ENCODE measurements around the gene TINAGL1. TPM values are rescaled to one million over a fixed set of nuclear protein-coding genes. Genes with fewer than 3 reads are reported as not detected.

Gene TINAGL1
- total and polyA plus RNA-seq, 7 donors, result 21.0 to 238 (median 87.9) TPM

GRCh38 chr1:31548907-31549808, 27.2 kb upstream of the TINAGL1 start:
- 2 to 3% methylated on average over 24 of the region's 24 CpGs for WGBS, 2 donors
- H3K27ac ChIP-seq, result no peak overlapping the region
- TF ChIP-seq POLR2A (IDR thresholded peaks at IDR 0.05), result no peak
- TF ChIP-seq, protein P1, sequence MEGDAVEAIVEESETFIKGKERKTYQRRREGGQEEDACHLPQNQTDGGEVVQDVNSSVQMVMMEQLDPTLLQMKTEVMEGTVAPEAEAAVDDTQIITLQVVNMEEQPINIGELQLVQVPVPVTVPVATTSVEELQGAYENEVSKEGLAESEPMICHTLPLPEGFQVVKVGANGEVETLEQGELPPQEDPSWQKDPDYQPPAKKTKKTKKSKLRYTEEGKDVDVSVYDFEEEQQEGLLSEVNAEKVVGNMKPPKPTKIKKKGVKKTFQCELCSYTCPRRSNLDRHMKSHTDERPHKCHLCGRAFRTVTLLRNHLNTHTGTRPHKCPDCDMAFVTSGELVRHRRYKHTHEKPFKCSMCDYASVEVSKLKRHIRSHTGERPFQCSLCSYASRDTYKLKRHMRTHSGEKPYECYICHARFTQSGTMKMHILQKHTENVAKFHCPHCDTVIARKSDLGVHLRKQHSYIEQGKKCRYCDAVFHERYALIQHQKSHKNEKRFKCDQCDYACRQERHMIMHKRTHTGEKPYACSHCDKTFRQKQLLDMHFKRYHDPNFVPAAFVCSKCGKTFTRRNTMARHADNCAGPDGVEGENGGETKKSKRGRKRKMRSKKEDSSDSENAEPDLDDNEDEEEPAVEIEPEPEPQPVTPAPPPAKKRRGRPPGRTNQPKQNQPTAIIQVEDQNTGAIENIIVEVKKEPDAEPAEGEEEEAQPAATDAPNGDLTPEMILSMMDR (IDR thresholded peaks at IDR 0.05), result peak; percentile 53 to 94 (median 90)

DNA sequence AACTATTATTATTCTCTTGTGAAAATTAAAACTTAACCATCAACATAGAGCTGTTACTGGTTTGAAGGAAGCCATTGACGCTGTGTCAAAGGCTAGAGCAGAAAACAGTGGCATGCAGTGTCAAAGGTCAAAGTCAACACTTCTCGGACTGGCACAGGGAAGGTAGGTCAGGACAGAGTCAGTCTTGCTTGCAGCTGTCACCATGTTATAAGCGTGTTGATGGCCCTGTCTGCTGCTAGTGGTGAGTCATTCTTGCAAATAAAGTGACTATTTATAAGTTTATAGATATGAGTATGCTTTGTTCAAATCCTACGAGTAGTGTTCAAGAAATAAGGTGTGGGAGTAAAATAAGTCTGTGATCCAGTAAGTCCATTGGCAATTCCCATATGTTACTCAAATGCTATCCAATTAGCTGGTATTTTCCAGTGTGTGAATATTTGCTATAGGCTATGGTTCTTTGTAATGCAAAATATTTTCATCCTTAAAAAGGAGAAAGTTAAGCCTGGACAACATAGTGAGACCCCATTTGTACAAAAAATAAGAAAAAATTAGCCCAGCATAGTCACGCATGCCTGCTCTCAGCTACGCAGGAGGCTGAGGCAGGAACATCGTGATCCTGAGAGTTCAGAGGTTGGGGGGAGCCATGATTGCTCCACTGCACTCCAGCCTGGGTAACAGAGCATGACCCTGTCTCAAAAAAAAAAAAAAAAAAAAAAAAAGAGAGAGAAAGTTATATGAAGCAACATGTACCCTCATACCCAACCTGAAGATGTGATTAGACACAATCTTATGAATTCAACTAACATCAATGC, 26.3 kb upstream of the TINAGL1 start:
- no peak overlapping the region for H3K27ac ChIP-seq
- no peak for DNase-seq
- peaks cover 0 to 3% (median 0%) of the 10 kb centered on the region in 3 donors for H3K27me3 ChIP-seq
- no peak for TF ChIP-seq POLR2AphosphoS5 (IDR thresholded peaks at IDR 0.05)
- H3K36me3 ChIP-seq, result no peaks in the 10 kb centered on the region
- H3K4me3 ChIP-seq, result no peak overlapping the region
- intact Hi-C loops (cut with DNase I), result loop anchor here (1.0 kb wide), 1 partner anchor 156 kb away; no protein-coding TSS in a partner anchor
- no peaks in the 10 kb centered on the region for H3K9me3 ChIP-seq
- whole genome bisulfite sequencing, 2 donors, result 45 to 59% methylated on average over 7 of the region's 7 CpGs
- H3K4me1 ChIP-seq, result peaks cover 0 to 16% (median 16%) of the 10 kb centered on the region in 4 donors

More at GRCh38 chr1:31548907-31549808, 27.2 kb upstream of the TINAGL1 start:
- Histone ChIP-seq H3K4me3 (peak overlapping the region in 2 of 4 donors; percentile 4 to 10), H3K27me3 (peaks cover 0 to 3% (median 0%) of the 10 kb centered on the region in 3 donors), H3K4me1 (peaks cover 0 to 16% (median 16%) of the 10 kb centered on the region in 4 donors), H3K9me3 (no peaks in the 10 kb centered on the region), H3K36me3 (no peaks in the 10 kb centered on the region)
- intact Hi-C loops (cut with DNase I), result loop anchor here (1.0 kb wide), 1 partner anchor 155 kb away; no protein-coding TSS in a partner anchor
- peak; percentile 86 for DNase-seq

- H3K9me3 ChIP-seq, result no peaks in the 10 kb centered on the region
- no peaks in the 10 kb centered on the region for H3K36me3 ChIP-seq
- DNase-seq, result no peak
- H3K27ac ChIP-seq, result no peak overlapping the region
- H3K27me3 ChIP-seq, result peaks cover 0 to 3% (median 0%) of the 10 kb centered on the region in 3 donors
- H3K4me1 ChIP-seq, result peaks cover 0 to 16% (median 16%) of the 10 kb centered on the region in 4 donors
- intact Hi-C loops (cut with DNase I), result no loop called here
- WGBS, 2 donors, result 88 to 93% methylated on average over 1 of the region's 1 CpG
- TF ChIP-seq EP300 (IDR thresholded peaks at IDR 0.05), result no peak
- H3K4me3 ChIP-seq, result no peak overlapping the region
These were observed 25.1 kb upstream of the TINAGL1 start for GRCh38 chr1:31551208-31551607.

DNA sequence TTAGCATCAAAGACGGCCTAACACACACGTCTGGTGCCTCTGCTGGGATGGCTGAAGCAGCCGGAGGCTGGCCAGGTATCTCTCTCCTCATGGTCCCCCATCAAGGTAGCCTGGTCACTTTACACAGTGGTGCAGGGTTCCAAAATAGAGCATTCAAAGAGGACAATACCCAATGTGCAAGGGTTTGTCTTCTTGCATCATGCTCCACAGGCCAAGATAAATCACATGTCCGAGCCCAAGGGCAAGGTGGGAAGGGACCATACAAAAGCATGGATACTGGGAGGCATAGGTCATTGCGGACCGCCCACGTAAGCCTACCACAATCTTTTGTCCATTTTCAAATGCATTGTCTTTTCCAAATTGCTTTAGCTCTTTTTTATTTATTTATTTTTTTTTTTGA, 23.8 kb upstream of the TINAGL1 start:
- 95 to 97% methylated on average over 7 of the region's 7 CpGs for WGBS, 2 donors
- Histone ChIP-seq H3K27ac (no peak overlapping the region), H3K9me3 (no peaks in the 10 kb centered on the region), H3K27me3 (peaks cover 0 to 1% (median 0%) of the 10 kb centered on the region in 3 donors), H3K4me3 (no peak overlapping the region), H3K4me1 (peaks cover 0 to 16% (median 16%) of the 10 kb centered on the region in 4 donors), H3K36me3 (no peaks in the 10 kb centered on the region)
- DNase-seq, result no peak
- intact Hi-C loops (cut with DNase I), result no loop called here
- TF ChIP-seq, protein P1 (IDR thresholded peaks at IDR 0.05), result no peak
- TF ChIP-seq POLR2AphosphoS5 (IDR thresholded peaks at IDR 0.05) (no peak), EP300 (IDR thresholded peaks at IDR 0.05) (no peak), POLR2A (IDR thresholded peaks at IDR 0.05) (no peak)

- 35 to 72% methylated on average over 5 of the region's 5 CpGs for WGBS, 2 donors
- Histone ChIP-seq H3K9me3 (no peaks in the 10 kb centered on the region), H3K36me3 (no peaks in the 10 kb centered on the region), H3K27me3 (peaks cover 0 to 12% (median 0%) of the 10 kb centered on the region in 3 donors), H3K4me3 (no peak overlapping the region), H3K4me1 (no peaks in the 10 kb centered on the region), H3K27ac (no peak overlapping the region)
- no peak for DNase-seq
- intact Hi-C loops (cut with DNase I), result no loop called here
- no peak for TF ChIP-seq EP300 (IDR thresholded peaks at IDR 0.05)
- TF ChIP-seq, protein P1 (IDR thresholded peaks at IDR 0.05), result no peak
- TF ChIP-seq POLR2AphosphoS5 (IDR thresholded peaks at IDR 0.05), result no peak
- no peak for TF ChIP-seq POLR2A (IDR thresholded peaks at IDR 0.05)
These were observed 19.8 kb upstream of the TINAGL1 start for GRCh38 chr1:31556481-31557006.
